HG03520 (cell line): ENCODE data around the gene RCAN1.

Experiments
- ATAC-seq: cut with Tn5 transposase; IDR thresholded peaks from one replicate; pipeline ENCODE4 v1.9.1; 2021; ENCODE audit warnings: mild to moderate bottlenecking, moderate library complexity; ENCODE audit not compliant: unreplicated experiment

Gene RCAN1

GRCh38 chr21:34545079-34545884 is 69.6 kb downstream of the RCAN1 start:
- peak; percentile 87 for ATAC-seq

GRCh38 chr21:34544032-34544496 is 70.8 kb downstream of the RCAN1 start:
- no peak for ATAC-seq

- no peak for ATAC-seq
These were observed 71.9 kb downstream of the RCAN1 start for GRCh38 chr21:34543017-34543416.

- no peak for ATAC-seq
These were observed 74.7 kb downstream of the RCAN1 start for GRCh38 chr21:34540206-34540605.

- no peak for ATAC-seq
These were observed 77.1 kb downstream of the RCAN1 start for GRCh38 chr21:34537838-34538237.

GRCh38 chr21:34536820-34537219 is 78.1 kb downstream of the RCAN1 start:
- ATAC-seq = no peak

- ATAC-seq = no peak
These were observed 78.6 kb downstream of the RCAN1 start for GRCh38 chr21:34536311-34536710.

- ATAC-seq = no peak
These were observed 79.0 kb downstream of the RCAN1 start for GRCh38 chr21:34535886-34536285.

GRCh38 chr21:34534522-34534921 is 80.4 kb downstream of the RCAN1 start:
- ATAC-seq = no peak

GRCh38 chr21:34533938-34534337 is 81.0 kb downstream of the RCAN1 start:
- ATAC-seq = no peak

- ATAC-seq = no peak
These were observed 83.5 kb downstream of the RCAN1 start for GRCh38 chr21:34531399-34531798.

GRCh38 chr21:34530261-34530660 is 84.7 kb downstream of the RCAN1 start:
- ATAC-seq = no peak

GRCh38 chr21:34528131-34528561 is 86.8 kb downstream of the RCAN1 start:
- ATAC-seq = no peak

GRCh38 chr21:34526618-34527290 is 88.2 kb downstream of the RCAN1 start:
- no peak for ATAC-seq

GRCh38 chr21:34526241-34526617 is 88.7 kb downstream of the RCAN1 start:
- ATAC-seq = no peak

GRCh38 chr21:34524646-34525601 is 90.0 kb downstream of the RCAN1 start:
- ATAC-seq = no peak

- ATAC-seq = no peak
These were observed 91.8 kb downstream of the RCAN1 start for GRCh38 chr21:34523019-34523555.

GRCh38 chr21:34522284-34522683 is 92.6 kb downstream of the RCAN1 start:
- ATAC-seq = no peak

GRCh38 chr21:34521561-34521960 is 93.4 kb downstream of the RCAN1 start:
- no peak for ATAC-seq

- no peak for ATAC-seq
These were observed 94.0 kb downstream of the RCAN1 start for GRCh38 chr21:34520764-34521508.
